Right atrium auricular region (tissue), 2 donors: Measurements from ENCODE around the gene DYNC1H1. TPM values are rescaled to one million over a fixed set of nuclear protein-coding genes. Genes with fewer than 3 reads are reported as not detected.

ENCODE experiments used
- DNase-seq: peaks from one replicate; pipeline ENCODE4 v3.0.0-alpha.2; 2019; ENCODE audit warnings: low spot score
- H3K27ac ChIP-seq, 2 donors: fragments of 200-600 bp; sonication (generic); 1 replicate in 1 of 2; 2 replicates in 1 of 2; pipeline ENCODE4 v1.5.1; 2016 to 2019
- H3K27me3 ChIP-seq, 2 donors: fragments of 200-600 bp; sonication (generic); one replicate each; pipeline versions ENCODE4 v1.5.1 to v1.6.0; 2017 to 2019
- H3K36me3 ChIP-seq: fragments of 200-600 bp; sonication (generic); one replicate; pipeline ENCODE4 v1.5.1; 2016
- H3K4me1 ChIP-seq, 2 donors: fragments of 200-600 bp; sonication (generic); one replicate each; pipeline versions ENCODE4 v1.5.1 to v1.6.0; 2017 to 2019
- H3K4me3 ChIP-seq, 2 donors: fragments of 200-600 bp; sonication (generic); 1 replicate in 1 of 2; 2 replicates in 1 of 2; pipeline ENCODE4 v1.5.1; 2017 to 2019; ENCODE audit warnings: mild to moderate bottlenecking in 1 of 2, moderate library complexity in 1 of 2
- H3K9me3 ChIP-seq, 2 donors: fragments of 200-600 bp; sonication (generic); one replicate each; pipeline ENCODE4 v1.5.1; 2019
- CTCF ChIP-seq, 2 donors: fragments of 200-600 bp; sonication (generic); IDR thresholded peaks; one replicate each; pipeline ENCODE4 v1.5.1; 2019; ENCODE audit warnings: antibody characterized with exemption in 2 of 2
- total RNA-seq, 2 donors: library from RNA; depleted of rRNA; stranded (reverse); fragments of >200 nt; gene quantifications; one replicate each; pipeline ENCODE4 v1.1.0, GENCODE V29; 2016

The DYNC1H1 gene
- total RNA-seq, 2 donors from 2014 or later, result 388 to 445 TPM

DNA sequence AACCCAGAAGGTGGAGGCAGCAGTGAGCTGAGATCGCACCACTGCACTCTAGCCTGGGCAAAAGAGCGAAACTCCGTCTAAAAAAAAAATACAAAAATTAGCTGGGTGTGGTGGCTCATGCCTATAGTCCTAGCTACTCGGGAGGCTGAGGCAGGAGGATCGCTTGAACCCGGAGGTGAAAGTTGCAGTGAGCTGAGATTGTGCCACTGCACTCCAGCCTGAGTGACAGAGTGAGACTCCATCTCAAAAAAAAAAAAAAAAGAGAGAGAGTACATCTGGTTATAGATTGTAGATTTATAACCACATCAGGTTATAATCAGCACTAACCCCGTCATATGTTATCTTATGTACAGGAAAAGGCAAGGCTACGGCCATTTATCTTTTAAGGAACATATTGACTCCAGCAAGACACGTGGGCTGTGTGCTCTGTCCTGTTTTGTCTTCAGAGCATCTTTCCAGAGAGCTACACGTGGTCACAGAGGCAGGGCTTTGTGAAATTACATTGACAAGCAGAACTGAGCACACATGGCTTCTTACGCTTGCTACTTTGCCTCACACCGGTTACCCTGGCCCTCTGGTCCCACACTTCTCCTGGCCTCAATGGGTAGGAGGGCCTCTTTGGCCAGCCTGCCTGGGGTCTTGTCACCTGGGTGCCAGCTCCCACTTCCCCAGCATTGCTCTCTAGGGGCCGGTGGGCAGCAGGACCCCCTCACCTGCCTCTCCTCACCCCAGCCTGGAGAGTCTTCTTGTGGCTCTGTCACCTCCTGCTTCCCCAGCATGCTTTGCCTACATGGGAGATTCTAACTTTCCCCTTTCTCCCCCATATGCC is 6.8 kb upstream of the DYNC1H1 start:
- TF ChIP-seq CTCF (IDR thresholded peaks at IDR 0.05), result no peak

DNA sequence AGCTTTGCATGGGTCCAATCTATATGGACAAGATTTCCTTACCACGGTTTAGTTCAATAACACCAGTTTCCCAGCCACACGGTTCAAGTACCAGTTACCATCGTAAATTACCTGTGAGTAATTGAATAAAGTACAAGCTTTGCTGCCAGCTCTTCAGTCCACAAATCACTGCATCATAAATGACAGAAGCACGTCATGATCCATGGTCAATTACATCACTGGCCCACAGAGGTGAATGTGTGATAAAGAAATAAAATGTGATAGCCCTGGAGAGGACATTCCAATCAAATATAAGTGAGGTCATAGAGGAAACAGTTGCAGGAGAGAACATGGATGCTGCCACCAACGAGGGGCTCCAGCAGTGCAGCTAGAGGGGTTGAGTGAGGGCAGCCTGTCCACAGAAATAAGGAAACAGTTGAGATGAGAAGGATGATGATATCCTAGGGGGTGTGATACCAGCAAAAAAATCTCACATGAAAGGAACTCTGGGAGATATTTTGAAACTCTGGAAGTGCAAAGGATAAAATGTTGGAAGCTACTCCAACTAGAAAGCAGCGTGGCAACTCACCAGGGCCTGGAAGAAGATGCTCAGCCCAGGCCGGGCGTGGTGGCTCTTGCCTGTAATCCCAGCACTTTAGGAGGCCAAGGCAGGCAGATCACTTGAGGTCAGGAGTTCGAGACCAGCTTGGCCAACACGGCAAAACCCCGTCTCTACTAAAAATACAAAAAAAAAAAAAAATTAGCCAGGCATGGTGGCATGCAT is 5.8 kb upstream of the DYNC1H1 start:
- H3K4me3 ChIP-seq, result no peak overlapping the region
- no peak for TF ChIP-seq CTCF (IDR thresholded peaks at IDR 0.05)
- no peak overlapping the region for H3K27ac ChIP-seq
- H3K9me3 ChIP-seq, result no peaks in the 10 kb centered on the region
- H3K36me3 ChIP-seq, result no peaks in the 10 kb centered on the region
- H3K27me3 ChIP-seq, result no peaks in the 10 kb centered on the region
- H3K4me1 ChIP-seq, result peaks cover 0 to 14% of the 10 kb centered on the region in 2 donors
- no peak for DNase-seq

More for the DNA sequence above, 6.8 kb upstream of the DYNC1H1 start:
- Histone ChIP-seq H3K4me3 (no peak overlapping the region), H3K9me3 (no peaks in the 10 kb centered on the region), H3K27ac (no peak overlapping the region), H3K36me3 (no peaks in the 10 kb centered on the region), H3K4me1 (peaks cover 0 to 10% of the 10 kb centered on the region in 2 donors), H3K27me3 (no peaks in the 10 kb centered on the region)
- DNase-seq, result no peak

DNA sequence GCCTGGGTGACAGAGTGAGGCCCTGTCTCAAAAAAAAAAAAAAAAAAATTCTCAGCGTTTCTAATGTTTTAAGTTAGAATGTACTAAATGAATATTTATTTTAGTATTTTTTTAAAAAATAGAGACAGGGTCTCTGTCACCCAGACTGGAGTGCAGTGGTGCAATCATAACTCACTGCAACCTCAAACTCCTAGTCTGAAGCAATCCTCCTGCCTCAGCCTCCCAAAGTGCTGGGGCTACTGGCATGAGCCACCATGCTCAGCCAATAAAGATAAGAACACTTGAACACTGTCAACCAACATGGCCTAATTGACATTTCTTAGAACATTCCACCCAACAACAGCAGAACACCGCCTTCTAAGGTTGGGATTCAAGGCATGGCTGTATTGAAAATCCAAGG is 5.1 kb upstream of the DYNC1H1 start:
- H3K27me3 ChIP-seq, result no peaks in the 10 kb centered on the region
- no peaks in the 10 kb centered on the region for H3K9me3 ChIP-seq
- TF ChIP-seq CTCF (IDR thresholded peaks at IDR 0.05), result no peak
- no peak for DNase-seq
- H3K4me3 ChIP-seq, result no peak overlapping the region
- no peaks in the 10 kb centered on the region for H3K36me3 ChIP-seq
- no peak overlapping the region for H3K27ac ChIP-seq
- peaks cover 0 to 19% of the 10 kb centered on the region in 2 donors for H3K4me1 ChIP-seq

- DNase-seq, result no peak
- H3K36me3 ChIP-seq, result no peaks in the 10 kb centered on the region
- H3K27ac ChIP-seq, result no peak overlapping the region
- no peaks in the 10 kb centered on the region for H3K27me3 ChIP-seq
- no peaks in the 10 kb centered on the region for H3K9me3 ChIP-seq
- H3K4me3 ChIP-seq, result no peak overlapping the region
- H3K4me1 ChIP-seq, result peaks cover 0 to 19% of the 10 kb centered on the region in 2 donors
- peak in 1 of 2 donors; percentile 50 for TF ChIP-seq CTCF (IDR thresholded peaks at IDR 0.05)
Observed at GRCh38 chr14:101960225-101960624, 4.1 kb upstream of the DYNC1H1 start.

DNA sequence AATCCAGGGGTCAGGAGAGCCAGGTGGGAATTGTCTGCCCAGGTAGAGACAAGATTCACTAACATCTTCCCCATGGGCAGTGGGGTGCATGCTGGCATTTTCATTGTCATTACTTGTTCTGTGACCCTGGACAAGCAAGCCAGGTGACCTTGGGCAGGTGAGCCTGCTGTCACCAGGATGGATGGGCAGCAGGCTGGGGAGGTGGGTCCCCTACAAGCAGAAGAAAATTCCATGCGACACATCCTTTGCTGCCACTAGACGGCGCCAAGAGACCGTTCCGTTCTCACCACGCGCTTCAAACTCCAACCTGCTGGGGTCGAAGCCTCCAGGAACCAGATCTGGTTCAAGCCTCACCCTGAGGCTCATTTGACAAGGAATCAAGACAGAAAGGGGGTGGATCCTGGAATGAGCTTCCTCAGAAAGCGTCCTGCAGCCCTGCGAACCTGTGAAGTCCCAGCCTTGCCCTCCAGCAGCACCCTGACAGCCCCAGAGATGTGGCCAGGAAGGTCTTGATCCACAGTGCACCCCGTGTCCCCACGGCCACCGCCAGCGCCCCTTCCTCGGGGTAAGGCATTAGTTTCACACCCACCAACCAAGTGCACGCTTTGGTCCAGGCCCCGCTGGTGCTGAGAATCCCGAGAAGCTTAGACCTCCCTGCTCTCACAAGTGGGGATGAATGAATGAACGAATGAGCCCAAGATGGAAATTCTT is 3.2 kb upstream of the DYNC1H1 start:
- TF ChIP-seq CTCF (IDR thresholded peaks at IDR 0.05), result peak; percentile 77 to 92
- Histone ChIP-seq H3K27ac (no peak overlapping the region), H3K4me3 (no peak overlapping the region), H3K4me1 (peaks cover 0 to 26% of the 10 kb centered on the region in 2 donors), H3K9me3 (no peaks in the 10 kb centered on the region), H3K36me3 (no peaks in the 10 kb centered on the region), H3K27me3 (no peaks in the 10 kb centered on the region)
- peak; percentile 75 for DNase-seq
